AG04449 (cell line): Measurements from ENCODE around the gene HAND2.

Source experiments
- CTCF ChIA-PET: fragments of 350-600 bp; formaldehyde crosslinking; extraction: SDS; loops from one replicate; lab custom pipeline; 2021; ENCODE audit warnings: antibody characterized with exemption; lab: Yijun Ruan, JAX
- POLR2A ChIA-PET: fragments of 400-600, 350-600 bp; formaldehyde crosslinking; extraction: SDS; loops from one replicate; lab custom pipeline; 2020; ENCODE audit warnings: antibody characterized with exemption, inconsistent platforms; lab: Yijun Ruan, JAX
- DNase-seq: peaks from one replicate; pipeline ENCODE4 v3.0.0-alpha.2; 2010; ENCODE audit warnings: low read depth, low spot score
- H3K4me3 ChIP-seq: 2 replicates; pipeline ENCODE4 v1.5.1; 2011; ENCODE audit warnings: low read depth, mild to moderate bottlenecking, control low read depth, low read length
- CTCF ChIP-seq: IDR thresholded peaks from one replicate; pipeline ENCODE4 v1.5.1; 2011; ENCODE audit warnings: mild to moderate bottlenecking, moderate library complexity, low read length, control low read depth, inconsistent platforms; ENCODE audit not compliant: insufficient read depth; ENCODE audit errors: missing control alignments

HAND2 gene

DNA sequence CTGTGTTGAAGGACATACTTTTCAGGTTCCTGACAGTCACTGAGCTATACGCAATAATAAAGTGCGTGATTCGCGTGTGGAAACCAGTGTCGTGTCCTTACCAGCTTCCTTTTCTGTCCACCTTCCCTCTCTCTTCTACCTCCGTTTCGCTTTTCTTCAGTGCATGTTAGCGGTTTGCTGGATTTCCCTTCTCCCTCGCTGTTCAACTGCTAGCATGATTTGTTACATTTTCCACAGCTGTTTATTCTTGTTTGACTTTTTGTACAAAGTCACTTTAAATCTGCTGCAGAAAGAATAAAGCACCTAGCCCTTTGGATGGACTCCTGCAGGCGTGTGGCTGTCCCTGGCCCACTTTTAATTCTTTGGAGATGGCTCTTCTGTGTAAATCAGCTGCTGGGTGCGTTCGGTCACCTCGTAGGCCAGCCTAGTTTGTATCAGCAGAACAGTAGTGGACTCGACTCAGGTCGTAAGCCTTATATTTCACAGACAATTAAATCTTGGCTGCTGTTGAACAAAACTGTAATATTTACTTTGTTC is 8.9 kb upstream of the HAND2 start:
- CTCF ChIA-PET = interaction anchor here (1.4 kb wide), 1 partner anchor 11 kb away, joined by 3 read pairs; no protein-coding TSS in a partner anchor
- H3K4me3 ChIP-seq = peak overlapping the region; percentile 46
- POLR2A ChIA-PET = interaction anchor here (1.3 kb wide), 1 partner anchor 9 kb away, joined by 6 read pairs; the partner anchor contains the start of gene HAND2
- TF ChIP-seq CTCF = no peak
- no peak for DNase-seq

GRCh38 chr4:173538148-173538908 is 8.3 kb upstream of the HAND2 start:
- H3K4me3 ChIP-seq = peak overlapping the region; percentile 46
- CTCF ChIA-PET = interaction anchor here (1.4 kb wide), 1 partner anchor 11 kb away, joined by 3 read pairs; no protein-coding TSS in a partner anchor

DNA sequence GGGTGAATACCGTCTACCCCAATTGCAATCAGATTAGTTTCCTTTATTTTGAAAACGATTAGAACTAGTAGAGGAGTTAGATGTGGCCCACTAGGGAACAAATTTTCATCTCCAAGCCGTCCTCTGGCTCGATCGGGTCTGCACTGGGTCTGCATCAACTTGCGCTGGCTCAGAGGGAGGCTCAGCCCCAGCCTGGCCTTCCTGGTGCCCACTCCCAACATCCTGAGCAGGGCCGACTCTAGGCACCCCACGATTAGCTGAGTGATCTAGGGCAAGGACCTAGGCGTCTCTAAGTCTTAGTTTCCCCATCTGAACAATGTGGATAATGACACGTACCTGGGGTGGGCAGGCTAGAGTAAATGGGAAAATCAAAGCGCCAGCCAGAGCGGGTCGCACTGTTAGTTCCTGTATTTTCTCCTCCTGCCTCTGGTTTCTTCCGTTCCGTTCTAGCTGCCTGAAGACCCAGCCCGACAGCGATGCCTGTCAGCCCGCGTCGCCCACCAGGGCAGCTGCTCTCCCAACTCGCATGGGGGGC is 7.7 kb upstream of the HAND2 start:
- ChIA-PET POLR2A (interaction anchor here (0.6 to 1.3 kb wide), 3 partner anchors 8 to 395 kb away, joined by 3 to 6 read pairs (median 3); partner anchors contain the start of gene HAND2), CTCF (interaction anchor here (1.4 kb wide), 1 partner anchor 10 kb away, joined by 3 read pairs; no protein-coding TSS in a partner anchor)
- no peak for TF ChIP-seq CTCF
- no peak for DNase-seq
- H3K4me3 ChIP-seq = peak overlapping the region; percentile 46; the same call in 1 of the 2 replicates

More at GRCh38 chr4:173538148-173538908, 8.3 kb upstream of the HAND2 start:
- DNase-seq = no peak
- TF ChIP-seq CTCF = no peak
- POLR2A ChIA-PET = interaction anchor here (0.6 to 1.3 kb wide), 3 partner anchors 9 to 395 kb away, joined by 3 to 6 read pairs (median 3); partner anchors contain the start of gene HAND2

DNA sequence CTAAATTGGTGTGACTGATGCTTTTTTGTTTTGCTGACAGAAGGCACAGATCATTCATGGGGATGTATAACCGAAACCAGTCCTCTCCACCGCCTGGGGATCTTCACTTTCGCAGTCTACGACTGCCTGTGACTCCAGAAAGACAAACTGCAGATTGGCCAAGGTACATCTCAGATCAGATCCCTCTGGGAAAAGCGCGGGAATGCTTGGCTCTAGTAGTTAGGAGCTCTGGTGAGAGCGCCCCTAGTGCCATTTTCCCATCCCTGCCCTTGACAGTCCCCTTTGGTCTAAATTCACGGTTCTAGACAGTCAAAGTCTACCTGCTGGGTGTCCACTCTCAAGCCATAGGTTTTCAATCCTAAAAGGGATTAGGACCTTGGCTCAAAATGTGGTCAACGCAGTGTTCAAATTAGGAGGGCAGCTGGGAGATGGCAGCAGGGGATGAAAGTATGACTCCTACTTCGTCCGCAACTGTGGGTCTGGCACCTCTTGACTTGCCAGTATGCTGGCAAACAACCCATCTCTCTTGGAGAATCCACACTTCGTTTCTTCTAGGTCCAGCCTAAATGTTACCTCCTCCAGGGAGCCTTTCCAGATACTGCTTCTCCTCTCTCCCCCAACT is 6.9 kb upstream of the HAND2 start:
- DNase-seq = no peak
- no peak overlapping the region for H3K4me3 ChIP-seq
- POLR2A ChIA-PET = no interaction called here
- TF ChIP-seq CTCF = no peak
- CTCF ChIA-PET = no interaction called here

DNA sequence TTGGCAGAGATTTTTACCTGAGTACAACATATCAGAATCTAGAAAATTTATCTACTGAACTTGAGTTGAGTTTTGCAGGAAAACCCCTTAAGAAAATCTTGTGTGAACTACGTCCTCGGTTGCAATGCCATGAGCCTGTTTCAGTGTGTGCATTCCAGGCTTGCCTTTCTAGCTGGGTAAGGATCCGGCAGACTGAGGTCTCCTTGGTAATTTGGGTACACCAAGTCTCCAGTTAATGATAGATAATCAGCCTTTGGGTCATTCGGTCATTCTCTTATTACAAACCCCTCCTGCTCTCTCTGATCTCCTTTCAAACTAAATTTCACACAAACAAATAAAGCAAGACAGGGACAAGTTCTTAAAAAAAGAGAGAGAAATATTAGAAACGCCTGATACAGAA is 5.9 kb upstream of the HAND2 start:
- POLR2A ChIA-PET = no interaction called here
- no peak overlapping the region for H3K4me3 ChIP-seq
- no peak for TF ChIP-seq CTCF

More for the DNA sequence above, 5.9 kb upstream of the HAND2 start:
- DNase-seq = no peak
- CTCF ChIA-PET = no interaction called here
